HG03432 (cell line): ENCODE results near the gene SCYGR7.
"Not testable (repeated sequence)": the region's sequence is repeated elsewhere in the genome, so short reads cannot be mapped to it uniquely, and the experiment has no call there.

ENCODE experiments used
- ATAC-seq: cut with Tn5 transposase; IDR thresholded peaks from one replicate; pipeline ENCODE4 v1.9.1; 2021; ENCODE audit warnings: mild to moderate bottlenecking, moderate library complexity; ENCODE audit not compliant: unreplicated experiment

Gene SCYGR7

GRCh38 chr2:227728035-227728434 is at the start of gene SCYGR7:
TSS of gene SCYGR7 (plus strand) at chr2:227728335. CDS start at chr2:227728335, 0 bp downstream.
- no peak for ATAC-seq

- ATAC-seq, result no peak
Measured at GRCh38 chr2:227684258-227684657, 43.9 kb upstream of the SCYGR7 start.

- no peak for ATAC-seq
Measured at GRCh38 chr2:227687189-227687588, 40.9 kb upstream of the SCYGR7 start.

- ATAC-seq, result no peak
Measured at GRCh38 chr2:227696990-227697679, 31.0 kb upstream of the SCYGR7 start.

- no peak for ATAC-seq
Measured at GRCh38 chr2:227701556-227701955, 26.6 kb upstream of the SCYGR7 start.

GRCh38 chr2:227703280-227703732 is 24.8 kb upstream of the SCYGR7 start:
- ATAC-seq, result no peak

GRCh38 chr2:227703961-227704360 is 24.2 kb upstream of the SCYGR7 start:
- ATAC-seq, result no peak

- no peak for ATAC-seq
Measured at GRCh38 chr2:227706859-227707258, 21.3 kb upstream of the SCYGR7 start.

GRCh38 chr2:227707390-227707789 is 20.7 kb upstream of the SCYGR7 start:
- ATAC-seq, result no peak

GRCh38 chr2:227710986-227711385 is 17.1 kb upstream of the SCYGR7 start:
- ATAC-seq, result no peak

- ATAC-seq, result no peak
Measured at GRCh38 chr2:227713291-227713690, 14.8 kb upstream of the SCYGR7 start.

- ATAC-seq, result no peak
Measured at GRCh38 chr2:227716501-227716900, 11.6 kb upstream of the SCYGR7 start.

- ATAC-seq, result no peak
Measured at GRCh38 chr2:227717687-227718567, 10.2 kb upstream of the SCYGR7 start, which contains the start of gene SLC19A3. TSS of gene SLC19A3 (minus strand) at chr2:227718028. CDS start at chr2:227702318, 15,710 bp downstream.

- no peak for ATAC-seq
Measured at GRCh38 chr2:227719641-227720040, 8.5 kb upstream of the SCYGR7 start.

- no peak for ATAC-seq
Measured at GRCh38 chr2:227720680-227721079, 7.5 kb upstream of the SCYGR7 start.

GRCh38 chr2:227722821-227723220 is 5.3 kb upstream of the SCYGR7 start:
- ATAC-seq, result not testable (repeated sequence)

- no peak for ATAC-seq
Measured at GRCh38 chr2:227724394-227725039, 3.6 kb upstream of the SCYGR7 start, which contains the start of gene SCYGR6. TSS of gene SCYGR6 (minus strand) at chr2:227724757. CDS start at chr2:227724757, 0 bp downstream.

- no peak for ATAC-seq
Measured at GRCh38 chr2:227739351-227739750, 11.2 kb downstream of the SCYGR7 start.

- ATAC-seq, result not testable (repeated sequence)
Measured at GRCh38 chr2:227740705-227741104, 12.6 kb downstream of the SCYGR7 start.

GRCh38 chr2:227745594-227745993 is 17.5 kb downstream of the SCYGR7 start, which contains the start of gene SCYGR8:
TSS of gene SCYGR8 (plus strand) at chr2:227745894. CDS start at chr2:227745894, 0 bp downstream.
- ATAC-seq, result no peak

- no peak for ATAC-seq
Measured at GRCh38 chr2:227748079-227748478, 19.9 kb downstream of the SCYGR7 start.
